ENCODE results near the gene RHBDD1. TPM values are rescaled to one million over a fixed set of nuclear protein-coding genes. Genes with fewer than 3 reads are reported as not detected.

The RHBDD1 gene
- polyA plus RNA-seq, 10 donors = 12.5 to 20.6 (median 15.5) TPM

DNA sequence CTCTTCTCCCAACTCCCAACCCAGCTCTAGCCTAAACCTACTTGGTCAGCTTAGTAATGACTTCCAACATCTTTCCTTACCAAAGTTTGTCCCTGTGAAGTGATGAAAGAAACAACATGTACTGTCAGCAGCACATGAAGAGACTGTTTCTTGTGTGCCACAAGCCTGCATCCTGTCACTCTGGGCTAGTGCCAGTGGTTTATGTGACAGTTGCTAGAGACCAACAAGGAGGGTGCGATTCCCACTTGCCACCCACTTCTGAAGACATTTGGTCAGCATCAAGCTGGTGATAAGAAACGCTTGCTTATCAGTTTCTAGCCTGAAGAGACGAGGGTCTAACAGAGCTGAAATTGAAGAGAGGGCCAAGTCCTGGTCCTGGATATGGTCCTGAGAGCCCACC lies 195.5 kb downstream of the RHBDD1 start:
- DNase-seq = no peak

DNA sequence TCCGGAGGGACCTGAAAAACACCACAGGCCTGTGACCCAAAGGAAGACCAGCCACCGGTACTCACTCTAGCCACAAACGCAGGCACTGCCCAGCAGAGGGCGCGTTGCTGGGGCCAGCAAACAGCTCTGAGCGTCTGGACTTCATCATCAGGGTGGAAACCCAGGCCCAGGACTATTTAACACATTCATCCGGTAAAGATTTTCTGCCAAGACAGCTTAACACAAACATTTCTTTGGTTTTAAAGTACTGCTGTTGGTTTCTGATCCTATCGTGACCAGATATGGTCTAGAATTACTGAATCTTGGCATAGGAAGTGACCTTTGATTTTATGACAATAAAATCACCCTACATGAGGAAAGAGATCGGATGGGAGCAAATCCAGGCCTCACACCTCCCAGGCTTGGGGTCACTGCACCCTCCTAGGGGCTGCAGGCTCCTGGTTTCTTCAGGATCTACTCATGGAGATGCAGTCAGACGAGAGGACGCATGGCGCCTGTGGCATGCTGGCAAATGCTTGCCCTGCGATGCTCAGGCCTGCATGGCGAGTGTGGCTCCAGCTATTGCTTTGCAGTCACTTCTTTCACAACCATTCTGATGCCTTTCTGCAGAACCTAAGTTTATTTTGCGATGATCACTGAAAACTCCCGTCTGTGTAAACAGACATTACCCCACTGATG lies 197.8 kb downstream of the RHBDD1 start:
- peak in 2 of 3 donors; percentile 22 to 34 for DNase-seq

DNA sequence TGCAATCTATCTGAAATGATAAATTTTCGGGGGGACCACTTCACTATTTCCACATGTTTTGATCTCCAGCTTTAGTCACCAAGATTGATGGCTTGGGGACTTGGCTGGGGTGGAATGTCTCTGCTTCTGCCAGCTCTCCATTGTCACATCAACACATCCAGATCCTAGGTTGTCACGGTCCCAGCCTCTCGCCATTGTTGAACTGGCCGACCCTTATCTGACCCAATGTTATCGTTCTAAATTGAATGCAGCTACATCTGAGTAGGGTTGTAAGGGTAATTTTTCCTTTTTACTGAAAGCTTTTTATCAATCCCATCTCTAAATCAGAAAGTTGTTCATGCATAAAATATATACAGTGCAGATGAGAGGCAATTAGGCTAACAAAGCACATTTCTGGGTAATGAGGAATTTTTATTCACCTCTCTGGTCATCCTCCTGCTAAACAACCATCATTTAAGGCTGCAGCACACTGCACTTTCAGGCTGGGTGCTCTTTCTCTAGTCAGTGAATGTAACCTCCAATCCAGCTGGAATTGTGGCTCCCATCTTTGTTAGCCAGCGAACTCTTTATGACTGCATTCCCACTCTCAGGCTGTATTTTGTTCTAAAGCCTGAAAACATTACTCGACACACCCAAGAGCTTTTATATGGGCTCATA lies 200.0 kb downstream of the RHBDD1 start:
- DNase-seq = peak; percentile 10 to 21 (median 19)

DNA sequence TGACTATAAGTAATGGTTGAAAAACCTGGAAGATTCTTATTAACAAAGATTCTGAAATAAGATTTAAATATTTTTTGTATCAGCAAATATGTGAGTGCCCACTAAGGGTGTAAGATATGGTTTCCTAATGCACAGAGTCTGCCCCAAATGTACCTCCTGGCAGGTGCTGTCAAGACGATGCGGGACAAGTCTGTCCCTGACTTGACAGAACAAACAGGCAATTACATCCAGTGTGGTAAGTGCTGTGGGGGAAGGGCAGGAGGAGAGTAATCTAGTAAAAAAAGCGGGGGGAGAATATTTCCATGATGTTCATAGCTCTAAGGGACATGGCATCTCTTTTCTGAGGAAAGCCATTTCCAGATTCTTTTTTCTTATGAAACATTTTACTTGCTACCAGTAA lies 200.7 kb downstream of the RHBDD1 start:
- DNase-seq = no peak

DNA sequence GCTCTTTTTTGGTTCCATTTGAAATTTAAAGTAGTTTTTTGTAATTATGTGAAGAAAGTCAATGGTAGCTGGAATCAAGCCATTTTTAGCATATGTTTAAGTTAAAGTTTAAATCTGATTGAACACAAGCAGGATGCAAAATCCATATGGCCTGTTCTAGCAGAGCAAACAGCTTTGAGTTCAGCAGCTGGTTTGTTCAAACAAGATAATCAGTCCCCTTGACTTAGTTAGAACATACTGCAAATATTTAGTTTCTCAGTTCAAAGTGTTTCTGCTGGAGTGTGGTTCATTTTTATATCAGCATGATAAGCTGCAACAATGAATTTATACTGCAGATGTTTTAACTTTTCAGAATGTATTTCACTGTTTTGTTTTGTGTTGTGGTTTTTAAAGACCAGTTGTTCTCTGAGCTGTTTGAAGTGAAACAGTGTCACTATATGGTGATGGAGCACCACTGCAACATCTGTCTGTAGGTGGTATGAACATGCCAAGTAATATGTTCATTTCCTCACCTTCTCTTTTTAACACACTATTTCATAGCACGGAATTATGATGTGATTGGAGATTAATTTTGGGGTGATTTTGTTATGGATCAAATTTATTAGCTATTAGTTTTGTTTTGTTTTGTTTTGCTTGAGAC lies 202.8 kb downstream of the RHBDD1 start:
- no peak for DNase-seq

DNA sequence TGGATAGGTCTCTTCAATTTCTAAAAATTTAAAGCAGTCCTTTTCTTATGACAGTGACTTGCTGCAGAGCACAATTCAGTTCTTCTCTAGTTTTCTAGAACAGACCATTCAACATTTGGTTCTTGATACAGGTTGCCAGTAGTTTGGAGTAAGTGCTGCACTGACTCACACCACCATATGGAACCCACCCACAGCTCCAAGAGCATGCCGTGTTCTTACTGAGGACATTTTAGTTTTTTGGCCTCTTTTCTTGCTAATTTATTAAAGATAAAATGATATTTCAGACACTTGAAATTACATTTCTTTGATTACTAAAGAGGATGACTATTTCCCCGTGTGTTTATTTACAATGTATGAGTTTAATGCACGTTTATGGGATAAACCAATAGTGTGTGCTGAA lies 208.1 kb downstream of the RHBDD1 start:
- no peak for DNase-seq

Other genes with a start within 250 kb of the RHBDD1 start
- 10 to 100 TPM; 13.6 to 22.0 (median 16.1) TPM for gene IRS1, start 36.2 kb upstream of the RHBDD1 start, polyA plus RNA-seq (ENCODE audit: insufficient read length in 10 of 10)

All from muscle of back (tissue), 11 donors.